GM21367 (cell line): ENCODE results near the gene ZNF433.
"Not testable (repeated sequence)": the region's sequence is repeated elsewhere in the genome, so short reads cannot be mapped to it uniquely, and the experiment has no call there.

Source experiments
- ATAC-seq: cut with Tn5 transposase; IDR thresholded peaks from one replicate; pipeline ENCODE4 v1.9.1; 2021; ENCODE audit not compliant: unreplicated experiment

Gene ZNF433

GRCh38 chr19:11991921-11992320, 43.6 kb downstream of the ZNF433 start:
- not testable (repeated sequence) for ATAC-seq

- ATAC-seq = no peak
Observed at GRCh38 chr19:11989112-11989456, 46.4 kb downstream of the ZNF433 start.

GRCh38 chr19:11987405-11988281, 47.8 kb downstream of the ZNF433 start:
- peak; percentile 80 for ATAC-seq

GRCh38 chr19:11986754-11987153, 48.7 kb downstream of the ZNF433 start:
- no peak for ATAC-seq

GRCh38 chr19:11984986-11985385, 50.5 kb downstream of the ZNF433 start:
- no peak for ATAC-seq

- ATAC-seq = no peak
Observed at GRCh38 chr19:11982526-11982925, 53.0 kb downstream of the ZNF433 start.

GRCh38 chr19:11979527-11979926, 56.0 kb downstream of the ZNF433 start:
- no peak for ATAC-seq

- ATAC-seq = no peak
Observed at GRCh38 chr19:11978492-11979100, 56.9 kb downstream of the ZNF433 start.

GRCh38 chr19:11973019-11973810, 62.3 kb downstream of the ZNF433 start:
- ATAC-seq = no peak

GRCh38 chr19:11971041-11971440, 64.4 kb downstream of the ZNF433 start:
- ATAC-seq = no peak

- ATAC-seq = no peak
Observed at GRCh38 chr19:11970174-11970573, 65.3 kb downstream of the ZNF433 start.

- peak; percentile 73 for ATAC-seq
Observed at GRCh38 chr19:11964858-11965645, 70.4 kb downstream of the ZNF433 start, which contains the start of gene ZNF763. TSS of gene ZNF763 (plus strand) at chr19:11965040. CDS start at chr19:11965209, 169 bp downstream.
